Fibroblast of mammary gland (primary cell): ENCODE results near the gene CLPTM1.

ENCODE experiments used
- DNase-seq: peaks from one replicate; pipeline ENCODE4 v3.0.0-alpha.2; 2010; ENCODE audit warnings: low read depth
- H3K4me3 ChIP-seq: 2 replicates; pipeline ENCODE4 v1.5.1; 2011; ENCODE audit warnings: low read depth, mild to moderate bottlenecking, low read length, moderate library complexity; ENCODE audit not compliant: control insufficient read depth
- TF ChIP-seq, protein P1 (sequence below): conservative IDR thresholded peaks from 2 replicates; pipeline ENCODE4 v1.5.1; 2011; ENCODE audit warnings: low read depth, low read length, inconsistent platforms; ENCODE audit not compliant: control insufficient read depth, insufficient read depth

Gene CLPTM1

DNA sequence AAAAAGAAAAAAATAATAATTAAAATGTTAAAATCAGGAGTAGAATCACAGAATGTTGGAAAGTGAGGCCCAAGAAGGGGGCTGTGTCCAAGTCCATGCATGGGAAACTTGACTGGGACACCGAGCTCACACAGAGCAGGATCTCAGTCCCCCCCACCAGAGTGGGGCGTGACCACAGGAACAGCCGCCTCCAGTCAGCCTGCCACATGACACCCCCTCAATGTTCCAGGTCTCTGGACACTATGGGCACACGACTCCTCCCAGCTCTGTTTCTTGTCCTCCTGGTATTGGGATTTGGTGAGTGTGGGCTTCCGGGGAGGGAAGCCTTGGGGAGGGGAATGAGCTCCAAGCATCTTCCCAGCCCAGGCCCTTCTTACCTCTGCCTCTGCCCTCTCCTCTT is 6.9 kb upstream of the CLPTM1 start:
- TF ChIP-seq, protein P1, sequence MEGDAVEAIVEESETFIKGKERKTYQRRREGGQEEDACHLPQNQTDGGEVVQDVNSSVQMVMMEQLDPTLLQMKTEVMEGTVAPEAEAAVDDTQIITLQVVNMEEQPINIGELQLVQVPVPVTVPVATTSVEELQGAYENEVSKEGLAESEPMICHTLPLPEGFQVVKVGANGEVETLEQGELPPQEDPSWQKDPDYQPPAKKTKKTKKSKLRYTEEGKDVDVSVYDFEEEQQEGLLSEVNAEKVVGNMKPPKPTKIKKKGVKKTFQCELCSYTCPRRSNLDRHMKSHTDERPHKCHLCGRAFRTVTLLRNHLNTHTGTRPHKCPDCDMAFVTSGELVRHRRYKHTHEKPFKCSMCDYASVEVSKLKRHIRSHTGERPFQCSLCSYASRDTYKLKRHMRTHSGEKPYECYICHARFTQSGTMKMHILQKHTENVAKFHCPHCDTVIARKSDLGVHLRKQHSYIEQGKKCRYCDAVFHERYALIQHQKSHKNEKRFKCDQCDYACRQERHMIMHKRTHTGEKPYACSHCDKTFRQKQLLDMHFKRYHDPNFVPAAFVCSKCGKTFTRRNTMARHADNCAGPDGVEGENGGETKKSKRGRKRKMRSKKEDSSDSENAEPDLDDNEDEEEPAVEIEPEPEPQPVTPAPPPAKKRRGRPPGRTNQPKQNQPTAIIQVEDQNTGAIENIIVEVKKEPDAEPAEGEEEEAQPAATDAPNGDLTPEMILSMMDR = no peak
- no peak for DNase-seq
- no peak overlapping the region for H3K4me3 ChIP-seq

DNA sequence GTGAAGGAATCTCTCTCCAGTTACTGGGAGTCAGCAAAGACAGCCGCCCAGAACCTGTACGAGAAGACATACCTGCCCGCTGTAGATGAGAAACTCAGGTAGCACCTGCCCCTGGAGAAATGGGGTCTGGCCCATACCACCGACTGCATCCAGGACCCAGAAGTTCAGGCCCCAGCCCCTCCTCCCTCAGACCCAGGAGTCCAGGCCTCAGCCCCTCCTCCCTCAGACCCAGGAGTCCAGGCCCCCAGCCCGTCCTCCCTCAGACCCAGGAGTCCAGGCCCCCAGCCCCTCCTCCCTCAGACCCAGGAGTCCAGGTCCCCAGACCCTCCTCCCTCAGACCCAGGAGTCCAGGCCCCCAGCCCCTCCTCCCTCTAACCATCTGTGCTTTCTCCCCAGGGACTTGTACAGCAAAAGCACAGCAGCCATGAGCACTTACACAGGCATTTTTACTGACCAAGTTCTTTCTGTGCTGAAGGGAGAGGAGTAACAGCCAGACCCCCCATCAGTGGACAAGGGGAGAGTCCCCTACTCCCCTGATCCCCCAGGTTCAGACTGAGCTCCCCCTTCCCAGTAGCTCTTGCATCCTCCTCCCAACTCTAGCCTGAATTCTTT is 6.3 kb upstream of the CLPTM1 start:
- DNase-seq = peak; percentile 42
- TF ChIP-seq, protein P1 = no peak
- no peak overlapping the region for H3K4me3 ChIP-seq

DNA sequence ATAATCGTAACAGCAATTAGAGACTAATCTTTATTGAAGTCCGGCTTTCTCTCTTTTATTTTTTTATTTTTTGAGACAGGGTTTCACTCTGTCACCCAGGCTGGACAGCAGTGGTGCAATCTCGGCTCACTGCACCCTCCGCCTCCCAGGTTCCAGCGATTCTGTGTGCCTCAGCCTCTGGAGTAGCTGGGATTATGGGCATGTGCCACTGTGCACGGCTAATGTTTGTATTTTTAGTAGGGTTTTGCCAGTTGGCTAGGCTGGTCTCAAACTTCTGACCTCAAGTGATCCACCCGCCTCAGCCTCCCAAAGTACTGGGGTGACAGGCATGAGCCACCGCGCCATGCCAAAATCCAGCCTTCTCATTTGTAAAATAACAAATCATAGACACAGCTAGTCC is 5.6 kb upstream of the CLPTM1 start:
- DNase-seq = no peak
- TF ChIP-seq, protein P1 = no peak
- H3K4me3 ChIP-seq = no peak overlapping the region

DNA sequence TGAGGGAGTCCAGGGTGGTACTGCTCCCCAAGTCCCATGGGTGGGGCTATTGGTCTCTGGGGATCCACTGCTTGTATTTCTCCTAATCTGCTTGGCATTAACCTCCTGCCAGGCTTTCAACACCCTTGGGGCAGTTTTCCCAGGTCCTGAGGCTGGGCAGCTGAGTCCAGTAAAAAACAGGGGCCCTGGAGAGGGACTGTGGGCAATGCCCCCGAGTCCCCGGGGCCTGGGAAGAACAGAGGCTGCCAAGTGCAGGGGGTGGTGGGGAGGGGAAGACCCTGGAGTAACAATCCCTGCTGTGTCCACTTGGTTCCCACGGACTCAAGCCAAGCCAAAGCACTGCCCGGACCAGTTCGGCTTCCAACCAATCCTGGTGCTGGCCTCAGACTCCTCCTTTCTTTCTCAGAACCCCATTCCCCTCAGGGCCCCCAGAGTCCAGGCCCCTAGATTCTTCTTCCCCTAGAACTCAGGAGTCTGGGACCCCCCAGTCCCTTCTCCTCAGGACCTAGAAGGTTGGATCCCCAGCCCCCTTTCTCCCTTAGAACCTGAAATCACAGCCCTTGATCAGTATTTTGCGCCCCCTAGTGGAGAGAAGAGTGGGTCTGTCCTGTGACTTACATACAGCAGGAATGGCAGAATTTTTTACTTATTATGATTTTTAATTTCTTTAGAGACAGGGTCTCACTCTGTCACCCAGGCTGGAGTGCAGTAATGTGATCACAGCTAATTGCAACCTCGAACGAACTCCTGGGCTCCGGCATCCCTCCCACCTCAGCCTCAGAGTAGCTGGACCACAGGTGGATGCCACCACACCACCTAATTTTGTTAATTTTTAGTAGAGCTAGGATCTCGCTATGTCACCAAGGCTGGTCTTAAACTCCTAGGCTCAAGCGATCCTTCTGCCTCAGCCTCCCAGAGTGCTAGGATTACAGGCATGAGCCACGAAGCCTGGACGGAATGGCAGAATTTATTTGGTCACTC is 3.7 kb upstream of the CLPTM1 start:
- H3K4me3 ChIP-seq = no peak overlapping the region
- TF ChIP-seq, protein P1 = peak; percentile 87
- peak; percentile 84 for DNase-seq

DNA sequence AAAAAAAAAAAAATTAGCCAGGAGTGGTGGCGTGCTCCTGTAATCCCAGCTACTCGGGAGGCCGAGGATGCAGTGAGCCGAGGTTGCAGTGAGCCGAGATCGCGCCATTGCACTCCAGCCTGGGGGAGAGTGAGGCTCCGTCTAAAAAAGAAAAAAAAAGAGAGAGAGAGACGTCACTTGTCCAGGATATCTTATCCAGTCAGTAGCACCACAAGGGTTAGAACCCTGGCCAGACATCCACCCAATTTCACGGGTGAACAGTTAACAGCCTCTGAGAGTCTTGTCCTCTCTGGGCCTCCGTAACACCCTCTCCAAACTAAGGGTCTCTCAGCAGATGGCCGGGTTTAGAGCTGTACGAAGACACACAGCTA is 917 bp upstream of the CLPTM1 start:
- TF ChIP-seq, protein P1 = no peak
- H3K4me3 ChIP-seq = peak overlapping the region; percentile 98
- DNase-seq = no peak

- TF ChIP-seq, protein P1 = no peak
- peak overlapping the region; percentile 98 for H3K4me3 ChIP-seq
- no peak for DNase-seq
Measured at GRCh38 chr19:44955505-44956439, 592 bp downstream of the CLPTM1 start.
